HG02571 (cell line): ENCODE measurements around the gene HAND2.

Experiments
- ATAC-seq: cut with Tn5 transposase; IDR thresholded peaks from one replicate; pipeline ENCODE4 v1.9.1; 2021; ENCODE audit warnings: mild to moderate bottlenecking, moderate library complexity; ENCODE audit not compliant: unreplicated experiment

The HAND2 gene

DNA sequence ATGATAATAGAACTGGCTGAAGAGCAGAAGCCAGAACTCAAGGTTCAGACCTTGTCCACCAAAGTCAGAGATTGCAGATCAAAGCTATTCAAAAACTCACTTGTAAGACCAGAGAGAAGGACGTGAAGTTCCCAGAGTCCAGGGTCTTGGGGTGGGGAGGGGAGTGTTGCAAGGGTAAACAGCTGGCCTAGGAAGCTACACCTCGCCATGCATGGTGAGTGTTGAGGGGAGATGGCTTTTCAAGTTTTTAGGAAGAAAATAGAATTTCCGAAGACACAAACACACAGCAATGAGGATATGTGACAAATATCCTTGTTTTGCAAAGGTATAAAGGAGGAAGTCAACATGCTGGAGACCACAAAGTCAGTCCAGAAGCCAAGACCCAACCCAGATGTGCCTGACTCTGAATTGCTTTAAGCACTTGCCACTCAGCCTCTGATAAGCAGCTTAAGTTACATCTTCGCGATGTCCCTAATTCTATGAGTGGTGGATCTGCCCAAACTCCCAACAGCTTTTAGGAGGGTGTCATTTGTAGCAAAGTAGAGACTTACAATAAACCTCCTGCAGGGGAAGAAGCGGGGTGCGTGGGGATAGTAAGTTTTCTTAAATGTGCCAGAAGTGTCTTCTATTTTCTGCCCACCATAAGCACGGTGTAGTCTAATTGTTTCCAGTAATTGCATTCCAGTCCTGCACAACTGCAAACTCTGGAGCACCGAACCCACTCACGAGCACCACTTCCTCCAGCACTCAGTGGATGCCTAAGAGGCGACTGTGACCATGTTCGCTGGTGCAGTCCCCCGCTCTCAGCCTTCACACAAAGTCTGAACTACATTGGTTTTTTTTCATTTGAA, 26.5 kb downstream of the HAND2 start:
- no peak for ATAC-seq

DNA sequence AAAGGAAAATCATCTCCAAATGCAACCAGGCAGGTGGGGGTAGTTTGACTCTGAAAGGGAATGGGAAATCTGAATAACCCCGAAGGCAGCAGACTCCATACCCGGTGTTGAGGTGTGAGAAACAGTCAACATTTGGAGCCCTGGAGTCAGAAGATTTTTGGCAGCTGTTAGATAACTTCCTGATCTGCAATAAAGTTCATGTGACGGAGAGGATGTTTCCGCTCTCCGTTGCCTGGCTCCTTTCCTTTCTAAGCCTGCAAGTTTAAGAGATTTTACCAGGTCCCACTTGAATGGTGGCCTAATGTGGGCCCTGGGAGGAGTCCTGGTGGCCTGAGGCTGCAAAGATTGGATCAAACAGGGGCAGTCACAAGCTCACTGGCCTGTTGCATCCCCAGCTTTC, 27.7 kb downstream of the HAND2 start:
- ATAC-seq: no peak

DNA sequence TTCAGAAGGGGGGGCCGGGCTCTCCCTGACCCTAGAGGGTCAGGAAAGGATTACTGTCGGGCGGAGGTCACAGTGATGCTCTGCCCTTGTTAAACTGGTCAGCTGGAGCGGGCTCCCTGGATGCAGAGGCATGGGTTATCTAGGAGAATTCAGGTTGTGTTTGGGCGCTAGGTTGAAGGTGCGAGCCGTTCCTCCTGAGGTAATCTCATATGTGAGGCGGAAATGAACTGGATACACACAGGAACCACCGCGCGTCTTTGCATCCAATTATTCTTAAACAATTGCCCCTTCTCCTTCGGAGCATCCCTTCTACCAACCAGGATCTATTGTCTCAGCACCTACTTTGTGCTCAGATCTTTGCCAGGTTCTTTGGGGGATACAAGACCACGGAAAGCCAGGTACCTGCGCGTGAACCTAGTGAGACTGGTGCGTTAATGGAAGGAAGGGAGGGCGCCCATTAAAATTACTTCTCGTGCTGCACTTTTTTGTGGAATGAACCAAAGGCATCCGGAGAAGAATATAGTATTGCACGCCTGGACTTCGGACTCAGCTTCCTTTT, 28.4 kb downstream of the HAND2 start:
- no peak for ATAC-seq

GRCh38 chr4:173500841-173501591, 29.0 kb downstream of the HAND2 start:
- ATAC-seq: no peak

- ATAC-seq: no peak
Measured at GRCh38 chr4:173499658-173500535, 30.1 kb downstream of the HAND2 start.

DNA sequence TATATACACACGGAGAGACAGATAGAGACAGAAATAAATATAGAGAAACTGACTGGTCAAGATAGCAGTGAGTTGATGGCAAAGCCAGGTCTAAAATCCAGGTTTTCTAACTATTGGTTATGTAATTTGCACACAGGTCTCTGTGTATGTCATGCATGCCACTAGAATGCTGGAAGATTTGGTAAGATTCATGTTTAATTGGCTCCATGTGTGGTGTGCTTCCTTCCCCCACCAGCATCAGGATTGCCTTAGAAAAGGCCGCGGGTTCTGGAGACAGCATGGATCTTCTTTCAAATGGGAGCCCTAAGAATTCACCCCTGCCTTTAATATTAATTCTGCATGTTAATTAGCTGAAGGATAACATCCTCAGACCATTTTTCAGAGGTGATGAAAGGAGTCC, 31.3 kb downstream of the HAND2 start:
- no peak for ATAC-seq

- ATAC-seq: no peak
Measured at GRCh38 chr4:173498023-173498422, 32.0 kb downstream of the HAND2 start.

DNA sequence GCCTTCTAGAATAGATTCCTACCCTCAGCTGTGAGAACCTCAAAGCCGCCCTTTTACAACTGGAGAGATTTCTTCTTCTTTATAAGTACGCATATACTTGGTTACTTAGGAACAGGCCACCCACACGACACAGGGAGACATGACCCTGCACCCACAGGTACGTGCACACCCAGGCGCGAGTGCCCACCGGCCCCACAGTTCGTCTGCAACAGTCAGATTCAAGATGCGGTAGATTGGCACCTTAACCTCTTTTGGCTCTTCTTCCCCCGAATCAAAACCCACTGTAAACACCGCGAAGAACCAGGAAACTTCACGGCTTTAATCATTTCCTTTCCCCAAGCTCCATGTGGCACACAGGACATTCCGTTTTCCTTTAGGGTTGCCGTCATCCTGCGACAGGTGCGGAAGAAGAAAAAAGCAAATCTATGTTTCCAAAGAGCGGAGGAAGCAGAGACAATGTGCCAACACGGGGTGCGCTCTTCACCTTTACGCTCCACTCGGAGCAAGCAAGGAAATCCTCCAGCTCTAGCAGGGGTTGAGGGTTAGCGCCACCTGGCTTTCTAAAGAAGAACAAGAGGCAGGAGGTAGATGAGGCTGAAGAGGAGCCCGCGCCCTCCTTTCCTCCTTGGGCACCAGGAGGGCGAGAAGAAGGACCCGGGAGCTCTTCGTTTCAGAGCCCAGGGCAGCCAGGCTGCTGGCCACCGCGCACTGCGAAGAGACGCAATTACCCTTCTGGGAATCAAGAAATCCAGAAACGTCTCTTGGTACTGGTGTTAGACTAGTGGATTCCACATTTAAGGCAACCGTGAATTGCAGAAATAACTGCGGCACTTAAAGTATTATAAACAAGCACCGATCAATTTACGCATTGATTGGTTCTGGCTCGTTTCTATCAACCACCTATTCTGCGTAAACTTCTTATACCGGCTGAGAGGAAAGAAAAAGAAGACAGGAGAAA, 35.7 kb downstream of the HAND2 start:
- ATAC-seq: peak; percentile 98

DNA sequence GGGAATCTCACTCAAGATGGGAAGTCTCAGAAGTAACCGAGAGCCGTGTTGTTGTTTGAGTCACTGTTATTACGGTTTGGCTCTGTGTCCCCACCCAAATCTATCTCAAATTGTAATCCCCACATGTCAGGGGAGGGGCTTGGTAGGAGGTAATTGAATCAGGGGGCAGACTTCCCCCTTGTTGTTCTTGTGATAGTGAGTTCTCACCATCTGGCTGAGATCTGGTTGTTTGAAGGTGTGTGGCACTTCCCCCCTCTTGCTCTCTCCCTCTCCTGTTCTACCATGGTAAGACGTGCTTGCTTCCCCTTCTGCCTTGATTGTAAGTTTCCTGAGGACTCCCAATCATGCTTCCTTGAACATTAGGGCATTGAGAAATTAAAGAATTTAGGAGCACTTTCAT, 37.0 kb downstream of the HAND2 start:
- ATAC-seq: no peak

DNA sequence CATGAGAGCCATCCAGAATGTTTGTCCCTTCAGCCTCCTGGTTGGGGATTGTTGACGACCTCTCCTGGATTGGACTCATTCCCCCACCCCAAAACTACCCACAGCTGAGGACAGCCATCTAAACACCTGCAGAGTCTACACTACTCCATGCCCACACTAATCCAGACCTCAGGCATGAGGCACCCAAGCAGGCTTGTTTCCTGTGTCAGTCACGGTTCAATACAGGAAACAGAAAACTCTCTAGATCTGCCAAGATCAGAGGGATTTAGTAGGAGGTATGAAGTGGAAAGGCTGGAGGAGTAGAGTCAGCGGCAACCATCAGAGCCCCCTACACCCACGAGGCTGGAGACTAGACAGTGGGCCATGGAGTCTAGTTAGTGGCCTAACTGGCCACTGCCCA, 37.7 kb downstream of the HAND2 start:
- ATAC-seq: no peak

DNA sequence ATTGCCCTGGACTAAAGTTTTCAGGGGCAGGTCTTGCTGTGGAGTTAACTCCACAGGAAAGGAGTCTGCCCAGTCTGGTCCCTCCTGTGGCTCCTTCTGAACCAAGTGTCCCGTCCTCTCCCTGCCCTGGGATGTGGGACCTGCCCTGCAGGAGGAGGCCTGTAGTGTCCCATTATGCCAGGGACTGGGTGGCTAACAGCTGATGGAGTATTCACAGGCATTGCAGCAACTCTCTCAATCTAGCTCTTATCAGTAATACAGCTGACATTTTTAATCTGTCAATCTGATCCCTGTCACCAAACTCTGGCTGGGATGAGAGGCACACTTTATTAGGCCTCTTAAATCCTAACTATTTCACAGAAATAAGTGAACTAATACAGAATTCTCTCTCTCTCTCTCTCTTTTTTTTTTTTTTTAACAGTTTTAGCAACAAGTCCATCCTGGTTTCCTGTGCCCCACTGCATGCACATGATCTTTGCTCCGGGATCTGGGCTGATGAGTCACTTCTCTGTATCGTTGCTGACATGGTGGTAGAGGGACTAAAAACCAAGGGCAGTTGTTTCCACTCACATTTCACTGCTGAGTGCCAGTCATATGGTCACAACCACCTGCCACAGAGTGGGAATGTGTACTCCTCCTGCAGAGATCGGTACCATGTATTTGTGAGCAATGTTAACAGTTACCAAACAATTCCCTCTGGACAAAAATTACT, 39.1 kb downstream of the HAND2 start:
- ATAC-seq: no peak

DNA sequence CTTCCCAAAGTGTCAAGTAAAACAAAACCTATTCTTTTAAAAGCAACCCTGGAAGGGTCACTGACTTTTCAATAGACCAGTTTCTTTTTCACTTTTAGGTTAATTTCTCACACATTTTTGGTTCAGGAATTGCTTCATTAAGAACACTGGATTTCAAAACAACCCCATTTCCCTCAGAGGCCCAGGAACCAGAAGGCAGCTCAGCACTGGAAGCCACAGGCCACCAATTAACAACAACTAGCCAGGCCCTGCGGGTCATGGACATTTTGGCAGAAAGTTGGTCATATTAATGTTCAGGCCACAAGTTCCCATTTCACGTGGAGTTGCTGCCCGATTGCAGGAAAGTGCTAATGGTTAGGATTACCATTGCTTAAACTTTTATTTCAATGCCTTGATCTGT, 39.8 kb downstream of the HAND2 start:
- no peak for ATAC-seq

DNA sequence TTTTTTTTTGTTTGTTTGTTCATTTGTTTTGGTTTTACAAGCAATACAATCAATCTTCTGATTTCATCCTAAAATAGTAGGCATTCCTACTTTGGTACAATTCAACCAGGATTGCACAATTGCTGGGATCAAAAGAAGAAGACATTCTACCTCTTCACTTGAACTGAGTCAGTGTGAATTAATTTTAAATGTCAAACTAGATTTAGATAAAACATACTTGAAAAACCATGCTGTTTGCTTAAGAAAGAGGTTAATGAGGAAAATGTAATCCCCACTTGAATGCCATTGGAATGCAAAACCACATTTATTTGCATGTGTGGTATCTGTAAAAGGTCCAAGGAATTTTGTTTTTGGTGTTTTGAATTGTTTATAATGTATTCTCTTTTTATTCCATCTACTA, 40.5 kb downstream of the HAND2 start:
- ATAC-seq: no peak

- ATAC-seq: no peak
Measured at GRCh38 chr4:173488656-173489055, 41.4 kb downstream of the HAND2 start.

DNA sequence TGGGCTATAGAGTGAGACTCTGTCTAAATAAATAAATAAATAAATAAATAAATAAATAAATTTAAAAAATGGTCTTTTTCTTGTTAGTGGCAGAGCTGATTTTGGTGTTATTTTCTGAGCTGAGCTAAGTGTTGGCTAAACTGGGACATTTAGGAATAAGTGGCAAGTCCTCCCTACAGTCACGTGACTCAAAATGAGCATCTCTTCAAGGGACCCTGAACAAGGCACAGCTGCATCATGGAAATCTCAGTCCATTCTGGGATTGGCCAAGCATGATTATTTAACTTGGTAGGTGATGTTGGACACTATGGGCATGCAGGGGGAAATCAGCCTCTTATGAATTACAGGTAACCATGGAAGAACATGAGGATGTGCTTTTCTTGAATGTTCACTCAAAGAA, 42.0 kb downstream of the HAND2 start:
- no peak for ATAC-seq

DNA sequence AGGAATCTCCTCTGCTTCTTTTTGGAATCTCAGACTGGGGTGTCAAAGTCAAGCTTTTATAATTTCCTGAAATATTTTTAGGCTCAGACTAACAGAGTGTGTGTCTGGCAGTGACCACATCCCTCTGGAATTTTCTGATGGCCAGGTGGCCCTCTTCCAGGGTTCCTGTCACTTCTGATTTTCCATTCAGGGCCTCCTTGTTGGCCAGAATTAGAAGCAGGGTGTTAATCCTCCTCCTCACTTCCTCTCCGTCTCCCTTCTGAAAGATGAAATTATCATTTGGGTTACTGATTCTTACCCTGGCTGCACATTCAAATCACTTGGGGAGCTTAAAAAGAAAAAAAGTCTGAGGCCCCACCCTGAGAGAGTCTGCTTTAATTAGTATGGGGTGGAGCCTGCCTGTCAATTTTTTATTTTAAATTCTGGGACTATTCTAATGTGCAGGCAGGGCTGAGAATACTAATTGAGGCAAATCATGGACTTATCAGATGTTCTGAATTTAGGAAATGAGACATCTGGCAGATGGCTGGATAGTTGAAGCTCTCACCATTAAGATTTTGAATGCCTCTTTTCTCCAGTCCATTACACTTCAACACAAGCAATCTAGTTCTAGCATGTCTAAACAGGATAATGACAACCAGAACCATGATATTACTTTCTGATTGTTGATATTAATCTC, 43.2 kb downstream of the HAND2 start:
- no peak for ATAC-seq

DNA sequence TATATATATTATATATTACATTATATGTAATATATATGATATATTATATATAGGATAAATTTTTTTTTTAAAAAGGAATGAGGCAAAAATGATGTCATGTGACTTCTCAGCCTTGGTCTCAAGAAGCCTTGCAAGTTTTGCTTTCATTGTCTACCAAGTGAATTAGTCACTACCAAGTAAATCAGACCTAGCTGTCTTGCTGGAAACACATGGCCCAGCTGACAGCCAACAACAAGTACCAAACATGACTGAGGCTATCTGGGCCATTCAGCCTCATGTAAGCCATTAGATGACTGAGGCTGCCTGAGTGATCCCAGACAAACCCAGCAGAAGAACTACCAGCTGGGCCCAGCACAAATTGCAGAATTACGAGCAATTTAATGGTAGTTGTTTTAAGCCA, 44.9 kb downstream of the HAND2 start:
- no peak for ATAC-seq

DNA sequence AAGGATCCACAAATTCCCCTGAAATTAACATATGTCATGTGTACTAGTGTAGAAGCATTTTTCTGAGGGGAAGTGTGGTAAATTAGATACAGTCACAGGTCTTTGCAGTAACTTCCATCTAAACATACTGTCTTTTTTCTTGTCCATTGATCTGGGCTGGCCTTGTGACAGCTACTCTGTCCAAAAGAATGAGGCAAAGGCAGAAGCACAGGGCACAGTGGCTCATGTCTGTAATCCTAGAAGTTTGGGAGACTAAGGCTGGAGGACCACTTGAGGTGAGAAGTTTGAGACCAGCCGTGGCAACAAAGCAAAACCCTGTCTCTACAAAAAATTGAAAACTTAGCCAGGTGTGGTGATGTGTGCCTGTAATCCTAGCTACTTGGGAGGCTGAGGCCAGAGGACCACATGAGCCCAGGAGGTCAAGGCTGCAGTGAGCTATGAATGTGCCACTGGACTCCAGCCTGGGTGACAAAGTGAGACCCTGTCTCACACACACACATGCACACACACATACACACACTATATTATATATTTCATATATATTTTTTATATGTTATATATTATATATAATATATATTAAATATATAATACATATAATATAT, 47.6 kb downstream of the HAND2 start:
- ATAC-seq: no peak
